Hepatocyte (in vitro differentiated cells): ENCODE measurements around the gene GPR142.

Experiments used
- CTCF ChIP-seq: fragments of 200-600 bp; sonication (generic); IDR thresholded peaks from 2 replicates; pipeline ENCODE4 v1.5.1; 2016; ENCODE audit warnings: antibody characterized with exemption, mild to moderate bottlenecking; ENCODE audit not compliant: poor library complexity
- EZH2phosphoT487 ChIP-seq: fragments of 200-600 bp; sonication (generic); IDR thresholded peaks from one replicate; pipeline ENCODE4 v1.6.1; 2018; ENCODE audit warnings: antibody characterized with exemption, mild to moderate bottlenecking, low read depth, moderate library complexity; ENCODE audit not compliant: unreplicated experiment, severe bottlenecking

GRCh38 chr17:74372426-74372825 is 5.1 kb downstream of the GPR142 start:
- no peak for TF ChIP-seq CTCF
- no peak for TF ChIP-seq EZH2phosphoT487
